Measurements from ENCODE around the gene YOD1.

DNA sequence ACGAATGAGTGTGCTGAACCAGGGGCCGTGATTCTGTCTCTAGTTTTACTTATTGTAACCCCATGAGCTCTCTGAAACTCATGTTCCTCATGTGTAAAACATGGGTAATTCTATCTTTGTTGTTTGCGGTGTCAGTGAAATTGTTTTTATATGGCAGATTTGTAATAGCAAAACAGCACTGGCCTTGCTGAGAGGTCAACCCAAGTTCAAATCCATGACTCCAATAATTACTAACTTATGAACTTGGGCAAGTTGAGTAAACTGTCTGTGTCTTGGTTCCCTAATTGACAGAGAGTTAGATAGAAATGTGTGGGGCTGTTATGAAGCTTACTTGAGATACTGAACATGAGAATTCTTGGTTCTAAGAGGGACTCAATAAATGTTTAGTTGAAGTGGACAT is 36.3 kb downstream of the YOD1 start:
- TF ChIP-seq, protein P1, sequence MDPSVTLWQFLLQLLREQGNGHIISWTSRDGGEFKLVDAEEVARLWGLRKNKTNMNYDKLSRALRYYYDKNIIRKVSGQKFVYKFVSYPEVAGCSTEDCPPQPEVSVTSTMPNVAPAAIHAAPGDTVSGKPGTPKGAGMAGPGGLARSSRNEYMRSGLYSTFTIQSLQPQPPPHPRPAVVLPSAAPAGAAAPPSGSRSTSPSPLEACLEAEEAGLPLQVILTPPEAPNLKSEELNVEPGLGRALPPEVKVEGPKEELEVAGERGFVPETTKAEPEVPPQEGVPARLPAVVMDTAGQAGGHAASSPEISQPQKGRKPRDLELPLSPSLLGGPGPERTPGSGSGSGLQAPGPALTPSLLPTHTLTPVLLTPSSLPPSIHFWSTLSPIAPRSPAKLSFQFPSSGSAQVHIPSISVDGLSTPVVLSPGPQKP (IDR thresholded peaks at IDR 0.05; ENCODE audit: borderline replicate concordance, low read depth, low read length), result no peak
- TF ChIP-seq CEBPB (IDR thresholded peaks at IDR 0.05; ENCODE audit: low read depth, low read length) (no peak), SMC3 (IDR thresholded peaks at IDR 0.05; ENCODE audit: low read depth, low read length) (no peak), MAZ (IDR thresholded peaks at IDR 0.05; ENCODE audit: borderline replicate concordance, low read depth, low read length) (no peak)
- TF ChIP-seq, protein P2, sequence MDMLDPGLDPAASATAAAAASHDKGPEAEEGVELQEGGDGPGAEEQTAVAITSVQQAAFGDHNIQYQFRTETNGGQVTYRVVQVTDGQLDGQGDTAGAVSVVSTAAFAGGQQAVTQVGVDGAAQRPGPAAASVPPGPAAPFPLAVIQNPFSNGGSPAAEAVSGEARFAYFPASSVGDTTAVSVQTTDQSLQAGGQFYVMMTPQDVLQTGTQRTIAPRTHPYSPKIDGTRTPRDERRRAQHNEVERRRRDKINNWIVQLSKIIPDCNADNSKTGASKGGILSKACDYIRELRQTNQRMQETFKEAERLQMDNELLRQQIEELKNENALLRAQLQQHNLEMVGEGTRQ (IDR thresholded peaks at IDR 0.05; ENCODE audit: low read depth, low read length), result no peak

Measured in IMR-90 (cell line).